ENCODE measurements around the gene KRTAP5-2. TPM values are rescaled to one million over a fixed set of nuclear protein-coding genes. Genes with fewer than 3 reads are reported as not detected.

Gene KRTAP5-2
- total and polyA plus RNA-seq, 9 of the 15 experiments (the other 6 are each of a cell fraction or from before 2014, with no cell fraction given), result not detected

GRCh38 chr11:1642288-1643145, 44.4 kb upstream of the KRTAP5-2 start (continued):
- TF ChIP-seq PTRF (tag; IDR thresholded peaks at IDR 0.05), result no peak

- no peaks in the 10 kb centered on the region for H3K79me2 ChIP-seq (ENCODE audit: control insufficient read depth, insufficient read depth, low read length)
- no peak overlapping the region for H2AFZ ChIP-seq (ENCODE audit: low read depth, low read length)
- 4% methylated on average over 15 of the region's 15 CpGs for WGBS (ENCODE audit: insufficient coverage, low coverage, missing lambda C conversion rate)
- H3K9me1 ChIP-seq (ENCODE audit: control insufficient read depth, insufficient read depth, low read length), result no peaks in the 10 kb centered on the region
- H3K4me1 ChIP-seq (replicated peaks in 1 of 2; ENCODE audit: control insufficient read depth in 2 of 2, insufficient read depth in 2 of 2, low read length in 2 of 2), result peaks cover 0 to 9% of the 10 kb centered on the region in 2 experiments; a peak in 2 of 5 replicates
- peaks cover 8 to 66% of the 10 kb centered on the region in 2 experiments; a peak in 3 of 5 replicates for H3K27me3 ChIP-seq (ENCODE audit: control insufficient read depth in 2 of 2, insufficient read depth in 2 of 2, low read length in 2 of 2)
- FAIRE-seq, result no peak
- ATAC-seq, result no peak
- POLR2A ChIA-PET, result interaction anchor here (0.6 kb wide), 1 partner anchor 36 kb away, joined by 3 read pairs; no protein-coding TSS in a partner anchor
- H3K4me3 ChIP-seq, result no peak overlapping the region
- no peaks in the 10 kb centered on the region for H3K9me3 ChIP-seq (replicated peaks; ENCODE audit: control insufficient read depth, insufficient read depth, low read depth, low read length)
- no TSS peak for BruUV-seq (replicated peaks)
- intact Hi-C loops (cut with micrococcal nuclease) (no loop called here), in situ Hi-C loops (cut with MboI) (no loop called here)
- H3K27ac ChIP-seq (ENCODE audit: extremely low read depth, low read depth, low read length), result no peak overlapping the region
- peaks cover 8% of the 10 kb centered on the region for H4K20me1 ChIP-seq (replicated peaks; ENCODE audit: control insufficient read depth, insufficient read depth, low read length)
- CTCF ChIA-PET (ENCODE audit: low intra/inter-chr PET ratio), result no interaction called here
- H3K36me3 ChIP-seq (ENCODE audit: control insufficient read depth, insufficient read depth, low read length), result no peaks in the 10 kb centered on the region
- no peak for DNase-seq (ENCODE audit: extremely low read depth in 1 of 4, low spot score in 3 of 4)
- H3K4me2 ChIP-seq (ENCODE audit: insufficient read depth, low read length), result no peak overlapping the region
- no peak overlapping the region for H3K9ac ChIP-seq (ENCODE audit: insufficient read depth in 1 of 2, low read depth in 2 of 2, low read length in 2 of 2)
- no peak for TF ChIP-seq FOXK2 (conservative IDR thresholded peaks at IDR 0.05 in 1 of 2, IDR thresholded peaks at IDR 0.05 in 1 of 2; ENCODE audit: low read depth in 2 of 2)
- TF ChIP-seq HDAC3 (IDR thresholded peaks at IDR 0.05; ENCODE audit: borderline replicate concordance, partially characterized antibody), result no peak
- TF ChIP-seq ZNF318 (IDR thresholded peaks at IDR 0.05; ENCODE audit: borderline replicate concordance in 1 of 2, low read depth in 1 of 2), result no peak
- TF ChIP-seq POLR2G (IDR thresholded peaks at IDR 0.05; ENCODE audit: low read depth, low read length), result no peak
- no peak for TF ChIP-seq NEUROD1 (IDR thresholded peaks at IDR 0.05; ENCODE audit: borderline replicate concordance, low read depth, low read length, partially characterized antibody)
- no peak for TF ChIP-seq PPARD (CRISPR knock-in tag; IDR thresholded peaks at IDR 0.05)
- no peak for TF ChIP-seq THAP7 (CRISPR knock-in tag; IDR thresholded peaks at IDR 0.05)
- TF ChIP-seq SMAD3 (CRISPR knock-in tag; conservative IDR thresholded peaks at IDR 0.05), result no peak
- TF ChIP-seq RBM14 (IDR thresholded peaks at IDR 0.05; ENCODE audit: borderline replicate concordance, insufficient read depth, low read depth, low read length), result no peak
Observed at GRCh38 chr11:1641096-1641495, 43.0 kb upstream of the KRTAP5-2 start.

All from K562 (cell line).